HCT116 (cell line): ENCODE measurements around the gene TCEA3.

Experiments used
- EZH2phosphoT487 ChIP-seq: fragments of 200-600 bp; IDR thresholded peaks from 2 replicates; pipeline ENCODE4 v1.6.1; 2018; ENCODE audit warnings: antibody characterized with exemption, borderline replicate concordance
- POLR2AphosphoS5 ChIP-seq: IDR thresholded peaks from 2 replicates; pipeline ENCODE4 v1.6.1; 2011; ENCODE audit warnings: mild to moderate bottlenecking, low read depth, low read length, moderate library complexity
- SIN3A ChIP-seq: IDR thresholded peaks from 2 replicates; pipeline ENCODE4 v1.6.1; 2012; ENCODE audit warnings: low read depth
- SP1 ChIP-seq: IDR thresholded peaks from 2 replicates; pipeline ENCODE4 v1.6.1; 2012; ENCODE audit warnings: low read depth
- ZNF274 ChIP-seq: fragments of 200-500 bp; sonication (Bioruptor generic); IDR thresholded peaks from 2 replicates; pipeline ENCODE4 v1.6.1; 2014; ENCODE audit warnings: mild to moderate bottlenecking, low read depth, low read length, inconsistent platforms
- TF ChIP-seq, protein P1 (sequence below), 3 experiments: fragments of 200-600 bp in 1 of 3; sonication (generic) in 1 of 3; IDR thresholded peaks in 2 of 3; conservative IDR thresholded peaks in 1 of 3; 2 replicates each; pipeline ENCODE4 v1.5.1; 2012 to 2017; ENCODE audit warnings: low read depth in 2 of 3, low read length in 2 of 3, antibody characterized with exemption in 1 of 3, borderline replicate concordance in 1 of 3, control low read depth in 1 of 3, mild to moderate bottlenecking in 1 of 3, mixed read lengths in 1 of 3, mixed run types in 1 of 3, moderate library complexity in 1 of 3; ENCODE audit not compliant: insufficient read depth in 1 of 3
- TF ChIP-seq, protein P2 (sequence below): IDR thresholded peaks from 2 replicates; pipeline ENCODE4 v1.6.1; 2012

DNA sequence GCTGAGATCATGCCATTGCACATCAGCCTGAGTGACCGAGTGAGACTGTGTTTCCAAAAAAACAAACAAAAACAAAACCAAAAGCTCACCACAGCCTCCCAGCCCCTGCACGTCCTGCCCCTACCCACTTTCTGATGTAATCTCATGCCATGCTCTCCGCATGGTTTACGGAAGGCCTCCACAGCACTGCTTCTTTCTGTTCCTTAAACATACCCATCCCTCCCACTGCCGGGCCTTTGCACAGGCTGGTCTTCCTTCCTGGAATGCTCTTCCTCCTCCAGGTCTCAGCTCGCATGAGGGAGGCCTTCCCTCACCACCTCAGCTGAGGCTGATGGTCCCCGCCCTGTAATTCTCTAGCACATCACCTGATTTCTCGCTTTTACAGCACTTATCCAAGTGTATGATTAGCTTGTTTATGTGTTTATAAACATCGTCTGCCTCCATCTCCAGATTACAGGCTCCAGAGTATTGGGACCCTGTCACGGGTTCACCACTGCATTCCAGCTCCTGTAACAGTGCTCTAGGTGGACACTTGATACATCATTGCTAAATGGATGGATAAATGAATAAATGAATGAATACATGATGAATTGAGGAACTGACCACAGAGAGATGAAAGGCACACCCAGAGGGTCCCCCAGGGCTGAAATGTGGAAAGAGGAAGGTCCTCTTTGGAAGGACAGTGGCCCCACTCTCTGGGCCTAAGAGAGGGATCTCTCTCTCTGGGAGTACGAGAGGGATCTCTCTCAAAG, 22.1 kb downstream of the TCEA3 start:
- TF ChIP-seq, protein P1, sequence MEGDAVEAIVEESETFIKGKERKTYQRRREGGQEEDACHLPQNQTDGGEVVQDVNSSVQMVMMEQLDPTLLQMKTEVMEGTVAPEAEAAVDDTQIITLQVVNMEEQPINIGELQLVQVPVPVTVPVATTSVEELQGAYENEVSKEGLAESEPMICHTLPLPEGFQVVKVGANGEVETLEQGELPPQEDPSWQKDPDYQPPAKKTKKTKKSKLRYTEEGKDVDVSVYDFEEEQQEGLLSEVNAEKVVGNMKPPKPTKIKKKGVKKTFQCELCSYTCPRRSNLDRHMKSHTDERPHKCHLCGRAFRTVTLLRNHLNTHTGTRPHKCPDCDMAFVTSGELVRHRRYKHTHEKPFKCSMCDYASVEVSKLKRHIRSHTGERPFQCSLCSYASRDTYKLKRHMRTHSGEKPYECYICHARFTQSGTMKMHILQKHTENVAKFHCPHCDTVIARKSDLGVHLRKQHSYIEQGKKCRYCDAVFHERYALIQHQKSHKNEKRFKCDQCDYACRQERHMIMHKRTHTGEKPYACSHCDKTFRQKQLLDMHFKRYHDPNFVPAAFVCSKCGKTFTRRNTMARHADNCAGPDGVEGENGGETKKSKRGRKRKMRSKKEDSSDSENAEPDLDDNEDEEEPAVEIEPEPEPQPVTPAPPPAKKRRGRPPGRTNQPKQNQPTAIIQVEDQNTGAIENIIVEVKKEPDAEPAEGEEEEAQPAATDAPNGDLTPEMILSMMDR (IDR thresholded peaks at IDR 0.05 in 2 of 3, conservative IDR thresholded peaks at IDR 0.05 in 1 of 3; ENCODE audit: borderline replicate concordance in 1 of 3, insufficient read depth in 1 of 3, low read depth in 2 of 3, low read length in 2 of 3) = no peak
- TF ChIP-seq, protein P2, sequence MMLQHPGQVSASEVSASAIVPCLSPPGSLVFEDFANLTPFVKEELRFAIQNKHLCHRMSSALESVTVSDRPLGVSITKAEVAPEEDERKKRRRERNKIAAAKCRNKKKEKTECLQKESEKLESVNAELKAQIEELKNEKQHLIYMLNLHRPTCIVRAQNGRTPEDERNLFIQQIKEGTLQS = no peak
- TF ChIP-seq SP1 (no peak), SIN3A (no peak), ZNF274 (no peak), EZH2phosphoT487 (no peak), POLR2AphosphoS5 (no peak)
